HG03060 (cell line): ENCODE measurements around the gene RNF223.
"Not testable (repeated sequence)": the region's sequence is repeated elsewhere in the genome, so short reads cannot be mapped to it uniquely, and the experiment has no call there.

Source experiments
- ATAC-seq: cut with Tn5 transposase; IDR thresholded peaks from one replicate; pipeline ENCODE4 v1.9.1; 2021; ENCODE audit warnings: low read depth, moderate number of reproducible peaks; ENCODE audit not compliant: unreplicated experiment

The RNF223 gene

GRCh38 chr1:1062348-1063163, 11.6 kb downstream of the RNF223 start:
- no peak for ATAC-seq

GRCh38 chr1:1061682-1062345, 12.3 kb downstream of the RNF223 start:
- ATAC-seq = no peak

GRCh38 chr1:1060281-1061000, 13.7 kb downstream of the RNF223 start:
- no peak for ATAC-seq

GRCh38 chr1:1059494-1060280, 14.4 kb downstream of the RNF223 start:
- ATAC-seq = no peak

- no peak for ATAC-seq
Measured at GRCh38 chr1:1058921-1059493, 15.1 kb downstream of the RNF223 start.

- ATAC-seq = no peak
Measured at GRCh38 chr1:1058088-1058905, 15.8 kb downstream of the RNF223 start.

- ATAC-seq = not testable (repeated sequence)
Measured at GRCh38 chr1:1057769-1058087, 16.4 kb downstream of the RNF223 start.

GRCh38 chr1:1055841-1056736, 18.0 kb downstream of the RNF223 start:
- ATAC-seq = no peak

- ATAC-seq = no peak
Measured at GRCh38 chr1:1054971-1055370, 19.1 kb downstream of the RNF223 start.

GRCh38 chr1:1054099-1054700, 19.9 kb downstream of the RNF223 start:
- ATAC-seq = no peak

- ATAC-seq = no peak
Measured at GRCh38 chr1:1053682-1054081, 20.4 kb downstream of the RNF223 start.

- ATAC-seq = no peak
Measured at GRCh38 chr1:1053022-1053421, 21.1 kb downstream of the RNF223 start.

- no peak for ATAC-seq
Measured at GRCh38 chr1:1052003-1052840, 21.9 kb downstream of the RNF223 start.

GRCh38 chr1:1051127-1051810, 22.8 kb downstream of the RNF223 start:
- ATAC-seq = no peak

- ATAC-seq = no peak
Measured at GRCh38 chr1:1050577-1051052, 23.5 kb downstream of the RNF223 start.

- ATAC-seq = no peak
Measured at GRCh38 chr1:1049318-1050165, 24.6 kb downstream of the RNF223 start.
